HG03060 (cell line): Measurements from ENCODE around the gene KRTAP10-5.
"Not testable (repeated sequence)": the region's sequence is repeated elsewhere in the genome, so short reads cannot be mapped to it uniquely, and the experiment has no call there.

Experiments used
- ATAC-seq: cut with Tn5 transposase; IDR thresholded peaks from one replicate; pipeline ENCODE4 v1.9.1; 2021; ENCODE audit warnings: low read depth, moderate number of reproducible peaks; ENCODE audit not compliant: unreplicated experiment

Gene KRTAP10-5

GRCh38 chr21:44580231-44580821 lies at the start of gene KRTAP10-5:
Gene KRTAP10-5, minus strand, starts transcription at chr21:44580604. Its CDS starts 26 bp downstream, at chr21:44580578.
- ATAC-seq: not testable (repeated sequence)

DNA sequence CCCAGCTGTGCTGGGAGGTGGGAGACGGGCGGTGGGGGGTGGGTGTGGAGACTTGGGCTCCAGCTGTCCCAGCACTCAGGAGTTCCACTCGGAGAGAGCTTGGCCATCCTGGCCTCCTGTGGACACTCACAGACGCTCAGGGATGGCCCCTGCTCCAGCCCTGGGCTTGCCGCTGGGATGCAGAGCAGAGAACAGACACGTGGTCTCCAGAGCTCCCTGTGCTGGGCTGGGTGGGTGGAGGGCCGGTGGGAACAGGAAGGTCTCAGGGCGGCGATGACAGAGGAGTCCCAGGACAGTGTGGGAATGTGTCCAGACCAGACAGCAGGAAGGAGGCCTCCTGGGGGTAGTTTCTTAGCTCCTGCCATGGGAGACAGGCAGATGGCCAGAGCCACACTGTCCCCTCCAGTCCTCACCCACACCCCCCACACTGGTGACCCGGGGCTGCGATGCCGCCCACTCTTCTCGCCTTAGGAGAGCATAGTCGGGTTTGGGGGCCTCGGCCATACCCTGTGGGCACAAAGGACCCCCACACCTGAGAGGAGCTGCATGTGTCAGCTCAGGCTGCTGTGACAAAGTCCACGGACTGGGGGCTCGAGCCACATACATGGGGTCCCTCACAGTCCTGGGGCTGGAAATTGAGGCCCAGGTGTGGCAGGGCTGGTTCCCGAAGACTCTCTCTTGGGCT lies 48.4 kb upstream of the KRTAP10-5 start:
- ATAC-seq: no peak

GRCh38 chr21:44627831-44628233 lies 47.4 kb upstream of the KRTAP10-5 start:
- ATAC-seq: not testable (repeated sequence)

- not testable (repeated sequence) for ATAC-seq
Measured at GRCh38 chr21:44627181-44627822, 46.9 kb upstream of the KRTAP10-5 start.

DNA sequence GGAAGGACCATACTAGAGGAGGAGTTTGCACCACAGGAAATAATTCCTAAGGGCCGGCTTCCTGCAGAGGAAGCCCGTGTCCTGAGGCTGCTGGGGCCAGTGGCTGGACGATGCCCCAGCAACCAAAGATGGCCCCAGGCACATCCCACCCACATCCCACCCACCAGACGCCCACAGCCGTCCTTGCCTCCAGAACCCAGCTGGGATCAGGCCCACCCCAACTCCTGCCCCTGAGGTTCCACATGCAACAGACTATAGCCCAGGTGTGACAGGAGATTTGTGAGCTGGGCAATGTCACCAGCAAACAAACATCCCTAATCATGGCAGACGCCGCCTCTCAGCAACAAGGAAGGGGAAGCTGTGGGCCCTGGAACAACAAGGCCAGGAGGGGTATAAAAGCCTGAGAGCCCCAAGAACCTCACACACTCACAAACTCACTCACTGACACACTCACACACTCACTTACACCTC lies 46.3 kb upstream of the KRTAP10-5 start, which contains the start of gene KRTAP10-9:
Gene KRTAP10-9, plus strand, starts transcription at position 421 of the 471 bp plus-strand sequence. CDS start 79 bp downstream, outside the sequence.
- no peak for ATAC-seq

DNA sequence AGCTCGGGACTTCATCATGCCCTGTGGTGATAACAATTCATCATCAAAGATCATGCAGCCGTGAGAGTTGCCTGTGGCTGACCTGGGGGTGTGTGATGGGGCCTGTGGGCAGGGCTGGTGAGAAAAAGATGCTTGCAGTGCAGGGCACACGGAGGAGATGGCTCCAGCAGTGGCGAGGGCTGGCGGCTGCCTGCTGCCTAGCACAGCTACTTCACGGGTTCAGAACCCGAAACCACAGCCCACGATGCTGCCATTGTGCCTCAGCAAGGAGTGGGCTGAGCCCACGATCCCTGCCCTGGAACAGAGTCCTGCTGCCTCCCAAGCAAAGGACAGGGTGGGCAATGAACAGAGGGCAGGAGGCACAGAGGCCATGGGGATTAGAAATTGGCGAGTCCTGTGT lies 45.9 kb upstream of the KRTAP10-5 start:
- no peak for ATAC-seq

DNA sequence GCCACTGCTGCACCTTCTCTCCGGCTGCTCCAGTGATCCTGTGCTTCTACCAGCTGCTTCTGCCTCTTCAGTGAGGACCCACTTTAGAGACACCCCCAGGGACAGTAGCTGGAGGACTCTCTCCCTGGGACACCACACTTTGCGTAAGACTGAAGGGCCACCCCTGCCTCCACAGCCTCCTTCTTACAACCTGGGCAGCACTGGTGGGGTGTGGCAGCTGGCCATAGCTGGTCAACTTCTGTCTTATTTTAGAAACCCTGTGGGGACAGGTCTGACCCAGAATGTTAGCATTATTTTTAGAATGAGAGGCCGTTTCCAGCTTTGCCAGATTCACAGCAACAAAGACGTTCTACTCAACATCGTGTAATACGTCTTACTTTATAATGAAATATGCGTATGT lies 45.4 kb upstream of the KRTAP10-5 start:
- ATAC-seq: no peak

DNA sequence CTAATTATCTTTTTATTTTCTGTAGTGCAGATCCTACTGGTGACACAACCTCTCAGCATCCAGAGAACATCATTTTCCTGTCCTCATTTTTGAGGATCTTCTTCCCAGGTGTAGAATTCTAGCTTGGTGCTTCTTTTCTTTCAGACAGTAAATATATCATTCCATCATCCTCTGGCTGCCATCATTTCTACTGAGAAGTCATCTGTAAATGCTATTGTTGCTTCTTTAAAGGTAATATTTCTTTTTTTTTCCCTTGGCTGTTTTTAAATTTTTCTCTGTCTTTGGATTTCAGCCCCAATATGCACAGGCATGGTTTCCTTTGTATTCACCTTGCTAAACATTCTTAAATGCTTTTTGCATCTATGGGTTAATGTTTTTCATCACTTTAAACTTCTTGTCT lies 43.2 kb upstream of the KRTAP10-5 start:
- ATAC-seq: no peak

- ATAC-seq: no peak
Measured at GRCh38 chr21:44619886-44620285, 39.5 kb upstream of the KRTAP10-5 start.

DNA sequence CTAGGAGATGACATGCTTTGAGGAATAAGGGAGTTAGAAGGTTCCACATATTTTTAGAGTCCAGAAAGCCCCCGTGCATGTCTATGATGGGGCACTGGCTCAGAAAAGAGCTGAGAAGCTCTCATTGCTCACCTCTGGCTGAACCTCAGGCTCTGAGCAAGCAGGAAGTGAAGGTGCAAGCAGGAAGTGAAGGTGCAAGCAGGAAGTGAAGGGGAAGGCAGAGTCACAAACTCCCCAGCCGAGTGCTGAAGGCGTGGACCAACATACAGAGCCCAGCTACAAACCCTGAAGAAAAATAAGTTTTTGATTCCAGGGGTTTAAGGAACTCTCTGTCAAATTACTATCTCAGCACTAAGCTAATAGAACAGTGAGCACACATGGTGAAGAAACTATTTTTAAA lies 38.5 kb upstream of the KRTAP10-5 start:
- ATAC-seq: no peak

DNA sequence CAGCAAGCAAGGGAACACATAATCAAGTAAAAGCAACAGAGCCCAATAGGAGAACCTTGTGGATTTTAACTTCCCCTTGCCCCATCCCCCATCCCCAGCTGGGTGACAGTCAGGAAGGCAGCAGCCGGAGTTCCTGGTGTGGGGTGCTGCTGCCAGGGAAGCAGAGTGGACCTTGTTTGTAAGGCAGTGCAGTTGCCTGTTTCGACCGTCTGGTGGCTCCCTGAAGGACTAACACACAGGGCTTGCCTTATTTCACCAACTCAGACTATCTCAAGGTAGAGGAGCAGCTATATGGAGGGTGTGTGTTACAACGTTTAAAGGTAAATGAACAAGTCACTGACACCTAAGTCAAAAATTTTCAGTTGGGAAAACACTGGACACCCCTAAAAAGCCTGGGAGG lies 38.1 kb upstream of the KRTAP10-5 start:
- ATAC-seq: no peak

DNA sequence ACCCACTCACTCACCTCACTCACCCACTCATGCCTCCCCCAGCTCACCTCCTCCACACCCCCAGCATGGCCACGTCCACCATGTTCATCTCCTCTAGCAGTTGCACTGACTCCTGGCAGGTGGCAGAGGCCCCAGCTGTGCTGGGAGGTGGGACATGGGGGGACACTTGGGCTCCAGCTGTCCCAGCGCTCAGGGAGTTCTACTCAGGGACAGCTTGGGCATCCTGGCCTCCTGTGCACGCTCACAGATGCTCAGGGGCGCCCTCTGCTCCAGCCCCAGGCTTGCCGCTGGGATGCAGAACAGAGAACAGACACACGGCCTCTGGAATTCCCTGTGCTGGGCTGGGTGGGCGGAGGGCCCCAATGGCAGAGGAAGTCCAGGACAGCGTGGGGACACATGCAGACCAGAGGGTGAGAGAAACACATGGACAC lies 36.7 kb upstream of the KRTAP10-5 start:
- ATAC-seq: no peak

DNA sequence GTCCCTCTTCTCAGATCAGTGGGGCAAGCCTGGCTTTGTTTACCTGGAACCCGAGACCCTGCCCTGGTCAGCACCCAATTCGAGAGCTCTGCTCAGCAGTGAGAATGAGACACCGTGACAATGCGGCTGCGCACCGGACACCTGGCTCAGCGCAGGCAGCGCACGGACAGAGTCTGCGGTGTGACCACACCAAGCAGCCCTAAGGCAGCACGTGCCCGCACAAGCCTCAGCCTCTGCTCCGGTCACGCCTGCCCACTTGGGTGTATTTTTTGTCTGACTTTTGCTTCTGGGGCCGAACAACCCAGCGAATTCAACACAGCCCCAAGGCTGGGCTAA lies 36.2 kb upstream of the KRTAP10-5 start:
- no peak for ATAC-seq

DNA sequence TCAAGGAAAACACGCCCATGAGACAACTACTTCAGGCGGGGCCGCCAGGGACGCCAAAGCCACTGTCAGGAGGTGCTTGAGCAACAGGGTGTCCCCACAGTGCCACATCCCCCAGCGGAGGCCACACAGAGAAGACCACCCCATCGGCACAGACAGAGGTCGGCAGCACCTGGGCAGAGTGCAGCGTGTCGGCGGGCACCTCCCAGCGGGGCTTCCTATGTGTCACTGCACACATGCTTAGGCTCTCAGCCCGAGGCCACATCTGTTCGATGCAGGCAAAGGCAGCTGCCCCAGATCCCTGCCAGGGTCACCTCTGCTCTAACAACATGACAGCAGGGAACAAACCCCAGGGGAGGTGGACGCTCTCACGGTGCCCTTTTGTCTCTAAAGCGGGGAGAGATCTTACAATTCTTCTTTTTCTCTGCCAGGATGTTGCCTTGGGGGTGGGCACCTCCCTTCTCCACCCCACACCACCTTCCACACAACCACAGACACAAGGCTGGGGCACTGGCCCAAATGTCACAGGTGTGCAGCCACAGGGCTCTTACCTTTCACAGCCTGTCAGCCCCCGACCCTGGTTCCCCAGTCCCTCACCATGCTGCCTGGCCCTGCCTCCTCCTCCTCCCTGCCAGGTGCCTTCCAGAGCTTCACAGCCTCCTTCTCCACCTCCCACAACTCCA lies 35.6 kb upstream of the KRTAP10-5 start:
- ATAC-seq: no peak

DNA sequence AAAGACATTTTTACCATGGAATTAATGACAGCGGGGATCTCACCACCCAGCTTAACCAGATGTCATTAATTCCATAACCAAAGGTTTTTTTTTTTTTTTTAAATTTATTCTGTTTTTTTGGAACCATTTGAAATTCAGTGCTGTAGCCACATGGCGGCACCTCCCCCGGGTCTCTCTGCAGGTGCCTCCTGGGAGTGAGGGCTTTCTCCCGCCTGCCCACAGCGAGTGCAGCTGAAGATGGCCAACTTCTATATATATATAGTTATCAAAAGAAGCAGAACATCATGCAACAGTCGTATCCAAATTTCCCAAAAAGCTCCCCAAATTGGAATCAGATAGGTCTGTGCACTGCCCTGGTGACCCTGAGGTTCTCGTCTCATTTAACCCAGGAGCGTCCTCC lies 35.1 kb upstream of the KRTAP10-5 start:
- ATAC-seq: no peak

- no peak for ATAC-seq
Measured at GRCh38 chr21:44614961-44615391, 34.6 kb upstream of the KRTAP10-5 start.

DNA sequence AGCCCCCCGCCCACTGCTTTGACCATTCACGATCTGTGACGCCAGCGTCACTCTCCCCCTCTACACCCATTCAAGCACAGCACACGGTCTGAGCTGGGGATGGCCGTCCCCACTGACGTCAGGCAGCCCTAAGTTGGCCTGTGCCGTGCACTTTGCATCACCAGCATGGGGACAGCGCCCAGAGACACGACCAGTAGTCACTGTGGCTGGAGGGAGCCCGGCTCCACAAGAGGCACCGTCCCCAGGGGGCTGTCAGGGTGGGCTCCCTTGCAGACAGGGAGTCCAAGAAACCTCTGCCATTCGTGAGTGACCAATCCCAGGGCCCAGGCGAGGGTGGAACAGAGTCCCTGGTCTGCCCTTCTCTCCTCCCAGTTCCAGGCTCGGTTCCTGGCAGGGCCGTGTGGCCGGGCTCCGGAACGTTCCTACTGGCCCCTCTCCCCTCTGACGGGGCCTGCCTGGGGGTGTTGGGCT lies 33.8 kb upstream of the KRTAP10-5 start:
- ATAC-seq: no peak

GRCh38 chr21:44613386-44614155 lies 33.2 kb upstream of the KRTAP10-5 start:
- ATAC-seq: no peak

- no peak for ATAC-seq
Measured at GRCh38 chr21:44612669-44613229, 32.3 kb upstream of the KRTAP10-5 start.

DNA sequence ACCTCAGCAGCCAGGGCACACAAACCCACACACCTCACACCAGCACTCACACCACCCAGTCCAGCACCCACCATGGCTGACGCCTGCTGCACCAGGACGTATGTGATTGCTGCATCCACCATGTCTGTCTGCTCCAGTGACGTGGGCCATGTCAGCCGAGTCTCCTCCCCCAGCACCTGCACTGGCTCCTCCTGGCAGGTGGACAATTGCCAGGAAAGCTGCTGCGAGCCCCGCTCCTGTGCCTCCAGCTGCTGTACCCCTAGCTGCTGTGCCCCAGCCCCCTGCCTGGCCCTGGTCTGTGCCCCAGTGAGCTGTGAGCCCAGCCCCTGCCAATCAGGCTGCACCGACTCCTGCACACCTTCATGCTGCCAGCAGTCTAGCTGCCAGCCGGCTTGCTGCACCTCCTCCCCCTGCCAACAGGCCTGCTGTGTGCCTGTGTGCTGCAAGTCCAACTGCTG lies 31.7 kb upstream of the KRTAP10-5 start, which contains the start of gene KRTAP10-8:
Gene KRTAP10-8, plus strand, starts transcription at position 51 of the 458 bp plus-strand sequence. Its CDS starts 22 bp downstream, at position 73.
- no peak for ATAC-seq
